Measurements from ENCODE around the gene PARD3B.

The PARD3B gene

GRCh38 chr2:205500951-205501350 is 955.7 kb downstream of the PARD3B start:
- no peak for DNase-seq (ENCODE audit: low read depth in 2 of 2)

- no peak for DNase-seq (ENCODE audit: low read depth in 2 of 2)
Observed at GRCh38 chr2:205501826-205502225, 956.6 kb downstream of the PARD3B start.

GRCh38 chr2:205505371-205505770 is 960.1 kb downstream of the PARD3B start:
- DNase-seq (ENCODE audit: low read depth in 2 of 2) = no peak

- DNase-seq (ENCODE audit: low read depth in 2 of 2) = no peak
Observed at GRCh38 chr2:205509655-205510054, 964.4 kb downstream of the PARD3B start.

GRCh38 chr2:205510345-205510744 is 965.1 kb downstream of the PARD3B start:
- DNase-seq (ENCODE audit: low read depth in 2 of 2) = no peak

GRCh38 chr2:205511221-205511620 is 965.9 kb downstream of the PARD3B start:
- DNase-seq (ENCODE audit: low read depth in 2 of 2) = no peak

GRCh38 chr2:205511641-205512040 is 966.4 kb downstream of the PARD3B start:
- DNase-seq (ENCODE audit: low read depth in 2 of 2) = no peak

GRCh38 chr2:205520311-205520710 is 975.0 kb downstream of the PARD3B start:
- DNase-seq (ENCODE audit: low read depth in 2 of 2) = no peak

- DNase-seq (ENCODE audit: low read depth in 2 of 2) = no peak
Observed at GRCh38 chr2:205524656-205525055, 979.4 kb downstream of the PARD3B start.

- DNase-seq (ENCODE audit: low read depth in 2 of 2) = no peak
Observed at GRCh38 chr2:205527801-205528200, 982.5 kb downstream of the PARD3B start.

GRCh38 chr2:205531072-205531471 is 985.8 kb downstream of the PARD3B start:
- DNase-seq (ENCODE audit: low read depth in 2 of 2) = no peak

- DNase-seq (ENCODE audit: low read depth in 2 of 2) = no peak
Observed at GRCh38 chr2:205531489-205532148, 986.3 kb downstream of the PARD3B start.

GRCh38 chr2:205535001-205535400 is 989.7 kb downstream of the PARD3B start:
- no peak for DNase-seq (ENCODE audit: low read depth in 2 of 2)

- DNase-seq (ENCODE audit: low read depth in 2 of 2) = no peak
Observed at GRCh38 chr2:205539603-205540002, 994.3 kb downstream of the PARD3B start.

- DNase-seq (ENCODE audit: low read depth in 2 of 2) = no peak
Observed at GRCh38 chr2:205540036-205540435, 994.8 kb downstream of the PARD3B start.

GRCh38 chr2:205543262-205543843 is 998.1 kb downstream of the PARD3B start:
- DNase-seq (ENCODE audit: low read depth in 2 of 2) = no peak

- DNase-seq (ENCODE audit: low read depth in 2 of 2) = no peak
Observed at GRCh38 chr2:205543937-205544702, 998.8 kb downstream of the PARD3B start.

- no peak for DNase-seq (ENCODE audit: low read depth in 2 of 2)
Observed at GRCh38 chr2:205545971-205546816, 1000.9 kb downstream of the PARD3B start.

- no peak for DNase-seq (ENCODE audit: low read depth in 2 of 2)
Observed at GRCh38 chr2:205555566-205556230, 1010.4 kb downstream of the PARD3B start.

GRCh38 chr2:205556357-205556756 is 1011.1 kb downstream of the PARD3B start:
- DNase-seq (ENCODE audit: low read depth in 2 of 2) = no peak

- DNase-seq (ENCODE audit: low read depth in 2 of 2) = no peak
Observed at GRCh38 chr2:205556841-205557539, 1011.7 kb downstream of the PARD3B start.

All from stimulated activated CD4-positive, alpha-beta T cell treated with anti-CD3 and anti-CD28 coated beads, Interleukin-12 subunit alpha, Interleukin-12 subunit beta, amount 100 ng/mL, for 24 hours (primary cell).